ENCODE measurements around the gene KRTAP16-1.

Gene KRTAP16-1

GRCh38 chr17:41335747-41336146 is 26.6 kb upstream of the KRTAP16-1 start:
- ATAC-seq (ENCODE audit: low read depth): no peak
- H3K27me3 Mint-ChIP-seq: peaks cover 9% of the 10 kb centered on the region
- H3K9me3 Mint-ChIP-seq: no peaks in the 10 kb centered on the region
- DNase-seq (ENCODE audit: low spot score in 2 of 2): no peak
- H3K4me1 Mint-ChIP-seq: peaks cover 18% of the 10 kb centered on the region
- H3K4me3 Mint-ChIP-seq: no peak overlapping the region
- H3K36me3 Mint-ChIP-seq: no peaks in the 10 kb centered on the region
- H3K27ac Mint-ChIP-seq: peak overlapping the region; percentile 6

DNA sequence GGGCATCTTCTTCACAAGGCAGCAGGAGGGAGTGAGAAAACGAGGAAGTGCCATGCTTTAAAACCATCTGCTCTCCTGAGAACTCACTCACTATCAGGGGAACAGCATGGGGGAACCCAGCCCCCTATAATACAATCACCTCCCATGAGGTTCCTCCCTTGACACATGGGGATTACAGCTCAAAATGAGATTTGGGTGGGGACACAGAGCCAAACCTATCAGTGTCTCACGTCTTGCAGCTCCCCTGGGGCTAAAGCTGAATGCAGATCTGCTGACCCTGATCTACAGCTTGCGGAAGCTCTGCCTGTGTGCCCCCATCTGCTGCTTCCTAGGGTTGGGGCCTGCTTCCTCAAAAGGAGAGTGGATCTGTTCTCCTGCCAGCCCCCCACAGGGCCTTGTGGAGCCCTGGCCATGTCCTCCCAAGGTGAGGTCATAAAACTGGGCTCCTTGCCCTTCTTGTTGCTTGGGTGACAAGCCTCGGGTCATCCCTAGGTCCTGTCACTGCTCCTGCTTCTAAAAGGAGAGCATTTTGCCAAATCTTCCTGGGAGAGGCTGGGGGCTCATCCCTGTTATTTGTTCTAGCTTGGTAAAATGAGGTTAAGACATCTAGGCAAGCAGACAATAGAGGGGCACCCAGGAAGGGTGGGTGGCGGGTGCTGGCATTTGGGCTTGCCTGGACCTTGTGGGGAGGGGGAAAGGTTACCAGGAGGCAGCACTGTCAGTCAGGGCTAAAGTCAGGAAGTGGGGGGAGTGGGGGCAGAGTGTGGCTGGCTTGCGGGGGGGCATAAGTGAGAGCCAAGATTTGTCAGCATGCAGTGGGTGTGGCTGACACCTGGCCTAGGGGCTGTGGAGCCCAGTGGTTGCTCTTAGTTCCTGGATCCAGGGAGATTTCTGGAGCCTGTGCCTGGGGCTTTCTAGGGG is 25.5 kb upstream of the KRTAP16-1 start:
- peak; percentile 31 for ATAC-seq (ENCODE audit: low read depth)

DNA sequence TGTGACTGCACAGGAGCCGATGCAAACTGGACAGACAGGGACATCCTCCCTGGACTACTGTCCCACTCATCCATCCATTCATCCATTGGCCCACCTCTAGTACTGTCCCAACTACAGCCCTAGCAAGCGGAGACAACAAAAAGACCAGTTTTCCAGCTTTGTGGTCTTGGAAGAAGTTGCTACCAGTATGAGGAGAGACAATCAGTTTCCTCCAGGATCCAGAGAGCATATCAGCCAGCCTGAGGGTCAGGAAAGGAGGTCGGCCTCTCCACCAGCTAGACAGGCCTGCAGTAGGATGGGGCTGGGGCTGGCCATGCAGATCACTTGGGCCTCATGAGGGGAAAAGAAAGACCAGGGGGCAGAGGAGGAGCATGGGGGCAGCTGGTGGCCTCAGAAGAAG is 24.7 kb upstream of the KRTAP16-1 start:
- Mint-ChIP-seq H3K36me3 (no peaks in the 10 kb centered on the region), H3K27ac (no peak overlapping the region), H3K4me3 (no peak overlapping the region), H3K4me1 (peaks cover 5% of the 10 kb centered on the region), H3K9me3 (no peaks in the 10 kb centered on the region), H3K27me3 (peaks cover 9% of the 10 kb centered on the region)
- DNase-seq (ENCODE audit: low spot score in 2 of 2) (no peak), ATAC-seq (ENCODE audit: low read depth) (no peak)

More for the DNA sequence above, 25.5 kb upstream of the KRTAP16-1 start:
- no peak for DNase-seq (ENCODE audit: low spot score in 2 of 2)
- Mint-ChIP-seq H3K27ac (no peak overlapping the region), H3K36me3 (no peaks in the 10 kb centered on the region), H3K4me1 (peaks cover 9% of the 10 kb centered on the region), H3K4me3 (no peak overlapping the region), H3K9me3 (no peaks in the 10 kb centered on the region), H3K27me3 (peaks cover 9% of the 10 kb centered on the region)

- no peak overlapping the region for H3K4me3 Mint-ChIP-seq
- no peak for ATAC-seq (ENCODE audit: low read depth)
- H3K4me1 Mint-ChIP-seq: peaks cover 5% of the 10 kb centered on the region
- no peaks in the 10 kb centered on the region for H3K9me3 Mint-ChIP-seq
- no peak for DNase-seq (ENCODE audit: low spot score in 2 of 2)
- H3K36me3 Mint-ChIP-seq: no peaks in the 10 kb centered on the region
- peaks cover 9% of the 10 kb centered on the region for H3K27me3 Mint-ChIP-seq
- no peak overlapping the region for H3K27ac Mint-ChIP-seq
These were observed 24.0 kb upstream of the KRTAP16-1 start for GRCh38 chr17:41333098-41333497.

DNA sequence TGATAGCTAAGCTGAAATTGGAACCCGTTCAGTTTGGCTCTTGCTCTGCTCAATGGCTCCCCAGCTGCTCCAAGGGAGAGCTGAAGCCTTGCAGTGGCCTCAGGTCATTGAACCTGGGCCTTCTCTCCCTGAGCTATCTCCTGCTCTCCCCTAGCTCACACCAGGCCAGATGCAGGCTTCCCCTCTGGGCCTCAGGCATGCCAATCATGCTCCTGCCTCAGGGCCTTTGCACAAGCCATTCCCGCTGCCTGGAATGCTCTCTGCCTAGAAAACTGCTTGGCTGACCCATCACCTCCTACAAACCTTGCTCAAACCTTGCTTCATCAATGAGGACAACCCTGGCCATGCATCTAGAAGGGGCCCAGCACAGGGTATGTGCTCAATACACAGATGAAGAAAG is 23.1 kb upstream of the KRTAP16-1 start:
- no peak for DNase-seq (ENCODE audit: low spot score in 2 of 2)
- Mint-ChIP-seq H3K27ac (no peak overlapping the region), H3K4me3 (no peak overlapping the region), H3K9me3 (no peaks in the 10 kb centered on the region), H3K27me3 (peaks cover 9% of the 10 kb centered on the region), H3K36me3 (no peaks in the 10 kb centered on the region), H3K4me1 (peaks cover 5% of the 10 kb centered on the region)
- no peak for ATAC-seq (ENCODE audit: low read depth)

DNA sequence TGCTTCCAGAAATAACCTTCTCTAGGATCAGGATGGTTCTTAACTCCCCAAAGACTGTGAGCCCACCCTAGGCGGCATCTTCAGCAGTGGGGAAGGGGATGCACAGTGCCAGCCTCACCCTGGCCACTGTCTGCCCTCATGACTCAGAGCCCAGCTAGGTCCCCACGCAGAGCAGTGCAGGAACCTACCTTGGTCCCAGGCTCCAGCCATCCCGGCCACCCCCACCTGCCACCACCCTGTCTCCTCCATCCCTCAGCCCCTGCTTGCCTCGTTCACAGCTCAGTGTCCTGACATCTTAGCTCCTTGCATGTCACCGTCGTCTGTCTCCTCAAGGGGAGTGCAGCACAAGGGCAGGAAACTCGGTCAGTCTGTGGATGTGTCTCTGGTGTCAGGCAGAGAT is 22.5 kb upstream of the KRTAP16-1 start:
- H3K27ac Mint-ChIP-seq: no peak overlapping the region
- no peak for ATAC-seq (ENCODE audit: low read depth)
- H3K4me3 Mint-ChIP-seq: no peak overlapping the region
- H3K27me3 Mint-ChIP-seq: peaks cover 9% of the 10 kb centered on the region
- DNase-seq (ENCODE audit: low spot score in 2 of 2): no peak
- no peaks in the 10 kb centered on the region for H3K36me3 Mint-ChIP-seq
- peaks cover 5% of the 10 kb centered on the region for H3K4me1 Mint-ChIP-seq
- H3K9me3 Mint-ChIP-seq: no peaks in the 10 kb centered on the region

- H3K4me1 Mint-ChIP-seq: peaks cover 2% of the 10 kb centered on the region
- H3K36me3 Mint-ChIP-seq: no peaks in the 10 kb centered on the region
- no peaks in the 10 kb centered on the region for H3K9me3 Mint-ChIP-seq
- no peak overlapping the region for H3K27ac Mint-ChIP-seq
- DNase-seq (ENCODE audit: low spot score in 2 of 2) (no peak), ATAC-seq (ENCODE audit: low read depth) (no peak)
- peaks cover 7% of the 10 kb centered on the region for H3K27me3 Mint-ChIP-seq
- no peak overlapping the region for H3K4me3 Mint-ChIP-seq
These were observed 20.3 kb upstream of the KRTAP16-1 start for GRCh38 chr17:41329279-41329948.

DNA sequence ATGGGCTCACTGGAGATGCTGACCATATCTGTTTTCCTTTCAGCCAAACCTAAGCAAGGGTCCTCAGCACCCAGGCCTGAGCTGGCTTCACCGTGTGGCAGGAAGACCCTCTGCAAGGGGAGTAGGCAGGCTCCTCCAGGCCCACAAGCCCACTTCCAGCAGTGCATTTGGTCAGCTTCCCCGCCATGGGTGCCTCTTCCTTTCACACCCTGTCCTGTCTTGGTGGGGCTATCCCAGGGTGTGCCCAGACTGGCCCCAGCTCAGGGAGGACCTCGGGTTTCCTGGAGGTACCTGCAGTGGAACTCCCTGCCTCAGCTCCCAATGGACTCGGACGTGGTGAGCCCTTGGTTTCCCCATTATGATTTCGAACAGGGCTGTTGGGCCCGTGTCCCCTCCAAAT is 19.1 kb upstream of the KRTAP16-1 start:
- H3K4me3 Mint-ChIP-seq: no peak overlapping the region
- DNase-seq (ENCODE audit: low spot score in 2 of 2): no peak
- H3K9me3 Mint-ChIP-seq: no peaks in the 10 kb centered on the region
- ATAC-seq (ENCODE audit: low read depth): no peak
- H3K36me3 Mint-ChIP-seq: no peaks in the 10 kb centered on the region
- H3K27ac Mint-ChIP-seq: no peak overlapping the region
- no peaks in the 10 kb centered on the region for H3K4me1 Mint-ChIP-seq
- peaks cover 5% of the 10 kb centered on the region for H3K27me3 Mint-ChIP-seq

- H3K27me3 Mint-ChIP-seq: peaks cover 3% of the 10 kb centered on the region
- ATAC-seq (ENCODE audit: low read depth) (no peak), DNase-seq (ENCODE audit: low spot score in 2 of 2) (no peak)
- no peak overlapping the region for H3K27ac Mint-ChIP-seq
- H3K4me3 Mint-ChIP-seq: no peak overlapping the region
- peaks cover 3% of the 10 kb centered on the region for H3K4me1 Mint-ChIP-seq
- H3K36me3 Mint-ChIP-seq: no peaks in the 10 kb centered on the region
- H3K9me3 Mint-ChIP-seq: no peaks in the 10 kb centered on the region
These were observed 18.5 kb upstream of the KRTAP16-1 start for GRCh38 chr17:41327411-41328120.

GRCh38 chr17:41326173-41327145 is 17.4 kb upstream of the KRTAP16-1 start:
- peaks cover 4% of the 10 kb centered on the region for H3K4me1 Mint-ChIP-seq
- H3K27me3 Mint-ChIP-seq: peaks cover 2% of the 10 kb centered on the region
- no peak overlapping the region for H3K4me3 Mint-ChIP-seq
- no peaks in the 10 kb centered on the region for H3K36me3 Mint-ChIP-seq
- H3K27ac Mint-ChIP-seq: no peak overlapping the region
- ATAC-seq (ENCODE audit: low read depth): no peak
- DNase-seq (ENCODE audit: low spot score in 2 of 2): no peak
- H3K9me3 Mint-ChIP-seq: no peaks in the 10 kb centered on the region

DNA sequence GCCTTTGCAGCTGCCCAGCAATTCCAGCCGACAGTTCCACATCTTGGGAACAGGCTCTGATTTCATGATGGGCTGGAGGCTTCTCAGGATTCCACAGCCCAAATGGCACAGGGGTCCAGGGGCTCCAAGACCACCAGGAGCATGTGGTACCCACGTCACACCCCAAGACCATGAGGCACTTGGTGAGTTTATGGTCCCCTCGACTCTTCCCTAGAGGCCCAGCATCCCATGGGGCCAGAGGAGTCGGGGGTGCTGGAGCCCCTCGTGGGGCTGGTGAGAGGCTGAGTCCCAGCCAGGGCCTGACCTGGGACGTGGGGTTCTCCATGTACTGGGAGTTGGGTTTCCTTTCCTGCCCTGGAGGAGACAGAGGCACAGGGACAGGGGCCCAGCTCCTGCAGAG is 16.5 kb upstream of the KRTAP16-1 start:
- Mint-ChIP-seq H3K4me1 (peaks cover 4% of the 10 kb centered on the region), H3K4me3 (no peak overlapping the region), H3K9me3 (peaks cover under 1% of the 10 kb centered on the region), H3K36me3 (no peaks in the 10 kb centered on the region), H3K27me3 (peaks cover 2% of the 10 kb centered on the region), H3K27ac (no peak overlapping the region)
- ATAC-seq (ENCODE audit: low read depth) (no peak), DNase-seq (ENCODE audit: low spot score in 2 of 2) (no peak)

GRCh38 chr17:41325126-41325525 is 16.0 kb upstream of the KRTAP16-1 start:
- H3K4me1 Mint-ChIP-seq: peaks cover 4% of the 10 kb centered on the region

More at GRCh38 chr17:41325126-41325525, 16.0 kb upstream of the KRTAP16-1 start:
- ATAC-seq (ENCODE audit: low read depth) (no peak), DNase-seq (ENCODE audit: low spot score in 2 of 2) (no peak)
- no peaks in the 10 kb centered on the region for H3K36me3 Mint-ChIP-seq
- H3K27ac Mint-ChIP-seq: no peak overlapping the region
- H3K4me3 Mint-ChIP-seq: no peak overlapping the region
- H3K27me3 Mint-ChIP-seq: peaks cover 2% of the 10 kb centered on the region
- peaks cover 2% of the 10 kb centered on the region for H3K9me3 Mint-ChIP-seq

Measured in memory B cell (primary cell).